IPS-NIHi11 (cell line): ENCODE measurements around the gene CABP1.
A peak's percentile ranks its signal among the peaks of the same experiment; 100 is the strongest.

Experiments
- DNase-seq: peaks from one replicate; pipeline ENCODE4 v3.0.0; 2012; ENCODE audit warnings: mixed read lengths, low spot score

The CABP1 gene

GRCh38 chr12:120693848-120694247 lies 53.4 kb downstream of the CABP1 start:
- peak; percentile 30 for DNase-seq

- DNase-seq, result no peak
These were observed 56.2 kb downstream of the CABP1 start for GRCh38 chr12:120696626-120697025.

GRCh38 chr12:120697344-120697743 lies 56.9 kb downstream of the CABP1 start:
- DNase-seq, result no peak

GRCh38 chr12:120698665-120699064 lies 58.2 kb downstream of the CABP1 start:
- DNase-seq, result no peak

GRCh38 chr12:120699553-120699952 lies 59.1 kb downstream of the CABP1 start:
- no peak for DNase-seq

GRCh38 chr12:120700886-120701285 lies 60.5 kb downstream of the CABP1 start:
- DNase-seq, result no peak

GRCh38 chr12:120702637-120703036 lies 62.2 kb downstream of the CABP1 start:
- no peak for DNase-seq

GRCh38 chr12:120703311-120703942 lies 63.0 kb downstream of the CABP1 start:
- no peak for DNase-seq

- DNase-seq, result no peak
These were observed 65.2 kb downstream of the CABP1 start for GRCh38 chr12:120705618-120706017.

- DNase-seq, result no peak
These were observed 65.6 kb downstream of the CABP1 start for GRCh38 chr12:120706029-120706428.

- no peak for DNase-seq
These were observed 68.2 kb downstream of the CABP1 start for GRCh38 chr12:120708651-120709050.

GRCh38 chr12:120710031-120710804 lies 69.8 kb downstream of the CABP1 start, which contains the start of gene UNC119B:
UNC119B (plus strand) TSS chr12:120710458; CDS start chr12:120710475, 17 bp downstream.
- peak; percentile 90 for DNase-seq

- DNase-seq, result peak; percentile 66
These were observed 70.4 kb downstream of the CABP1 start for GRCh38 chr12:120710805-120711296.

- DNase-seq, result no peak
These were observed 71.0 kb downstream of the CABP1 start for GRCh38 chr12:120711411-120711810.

- DNase-seq, result no peak
These were observed 72.2 kb downstream of the CABP1 start for GRCh38 chr12:120712610-120713009.

GRCh38 chr12:120713861-120714482 lies 73.5 kb downstream of the CABP1 start:
- DNase-seq, result peak; percentile 81
